Activated CD8-positive, alpha-beta memory T cell treated with anti-CD3 and anti-CD28 coated beads for 4 hours (primary cell): ENCODE results near the gene TSPAN18.

Source experiments
- DNase-seq, 2 donors: peaks; one replicate each; pipeline ENCODE4 v3.0.0-alpha.2; 2020; ENCODE audit warnings: low read depth in 2 of 2

The TSPAN18 gene

GRCh38 chr11:44957776-44958564, 231.2 kb downstream of the TSPAN18 start:
- no peak for DNase-seq

- DNase-seq: no peak
Observed at GRCh38 chr11:44959064-44959463, 232.3 kb downstream of the TSPAN18 start.

GRCh38 chr11:44960200-44960845, 233.6 kb downstream of the TSPAN18 start:
- DNase-seq: no peak

GRCh38 chr11:44962464-44962863, 235.7 kb downstream of the TSPAN18 start:
- DNase-seq: no peak

- DNase-seq: no peak
Observed at GRCh38 chr11:44963136-44963535, 236.4 kb downstream of the TSPAN18 start.

- DNase-seq: no peak
Observed at GRCh38 chr11:44963948-44964347, 237.2 kb downstream of the TSPAN18 start.

GRCh38 chr11:44964526-44965209, 237.9 kb downstream of the TSPAN18 start:
- DNase-seq: no peak

GRCh38 chr11:44966694-44967093, 239.9 kb downstream of the TSPAN18 start:
- DNase-seq: no peak

GRCh38 chr11:44967930-44968496, 241.3 kb downstream of the TSPAN18 start:
- no peak for DNase-seq

GRCh38 chr11:44968510-44968909, 241.7 kb downstream of the TSPAN18 start:
- no peak for DNase-seq

GRCh38 chr11:44969651-44970252, 243.0 kb downstream of the TSPAN18 start:
- DNase-seq: no peak

- no peak for DNase-seq
Observed at GRCh38 chr11:44970293-44970692, 243.5 kb downstream of the TSPAN18 start.

GRCh38 chr11:44971185-44971584, 244.4 kb downstream of the TSPAN18 start:
- DNase-seq: no peak

- DNase-seq: no peak
Observed at GRCh38 chr11:44972746-44973435, 246.1 kb downstream of the TSPAN18 start.

GRCh38 chr11:44973632-44974401, 247.1 kb downstream of the TSPAN18 start:
- no peak for DNase-seq

- no peak for DNase-seq
Observed at GRCh38 chr11:44974402-44975000, 247.7 kb downstream of the TSPAN18 start.

GRCh38 chr11:44976576-44976975, 249.8 kb downstream of the TSPAN18 start:
- no peak for DNase-seq

- no peak for DNase-seq
Observed at GRCh38 chr11:44977493-44977984, 250.8 kb downstream of the TSPAN18 start.

GRCh38 chr11:44978274-44978960, 251.7 kb downstream of the TSPAN18 start:
- DNase-seq: no peak
